Measurements from ENCODE around the gene PAPPA.

PAPPA gene

DNA sequence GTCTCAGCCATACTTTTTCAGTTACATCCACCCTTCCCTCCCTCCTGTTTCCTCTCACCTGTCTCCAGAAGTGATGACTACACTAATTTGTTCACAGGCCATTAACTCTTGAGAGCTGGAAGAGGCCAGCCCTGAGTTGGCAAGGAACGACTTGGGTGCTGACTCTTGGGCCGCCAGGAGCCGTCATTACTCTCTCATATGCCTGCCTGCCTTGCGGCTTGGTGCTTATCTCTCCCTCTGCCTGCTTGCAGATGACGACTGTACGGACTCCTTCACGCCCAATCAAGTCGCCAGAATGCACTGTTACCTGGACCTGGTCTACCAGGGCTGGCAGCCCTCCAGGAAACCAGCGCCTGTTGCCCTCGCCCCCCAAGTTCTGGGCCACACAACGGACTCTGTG is 66.1 kb downstream of the PAPPA start:
- TF ChIP-seq, protein P1, sequence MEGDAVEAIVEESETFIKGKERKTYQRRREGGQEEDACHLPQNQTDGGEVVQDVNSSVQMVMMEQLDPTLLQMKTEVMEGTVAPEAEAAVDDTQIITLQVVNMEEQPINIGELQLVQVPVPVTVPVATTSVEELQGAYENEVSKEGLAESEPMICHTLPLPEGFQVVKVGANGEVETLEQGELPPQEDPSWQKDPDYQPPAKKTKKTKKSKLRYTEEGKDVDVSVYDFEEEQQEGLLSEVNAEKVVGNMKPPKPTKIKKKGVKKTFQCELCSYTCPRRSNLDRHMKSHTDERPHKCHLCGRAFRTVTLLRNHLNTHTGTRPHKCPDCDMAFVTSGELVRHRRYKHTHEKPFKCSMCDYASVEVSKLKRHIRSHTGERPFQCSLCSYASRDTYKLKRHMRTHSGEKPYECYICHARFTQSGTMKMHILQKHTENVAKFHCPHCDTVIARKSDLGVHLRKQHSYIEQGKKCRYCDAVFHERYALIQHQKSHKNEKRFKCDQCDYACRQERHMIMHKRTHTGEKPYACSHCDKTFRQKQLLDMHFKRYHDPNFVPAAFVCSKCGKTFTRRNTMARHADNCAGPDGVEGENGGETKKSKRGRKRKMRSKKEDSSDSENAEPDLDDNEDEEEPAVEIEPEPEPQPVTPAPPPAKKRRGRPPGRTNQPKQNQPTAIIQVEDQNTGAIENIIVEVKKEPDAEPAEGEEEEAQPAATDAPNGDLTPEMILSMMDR (conservative IDR thresholded peaks at IDR 0.05; ENCODE audit: low read depth, low read length): no peak
- no peak for DNase-seq (ENCODE audit: low read depth)
- no peak overlapping the region for H3K4me3 ChIP-seq (ENCODE audit: low read length)

- H3K4me3 ChIP-seq (ENCODE audit: low read length): no peak overlapping the region
- DNase-seq (ENCODE audit: low read depth): no peak
- TF ChIP-seq, protein P1 (conservative IDR thresholded peaks at IDR 0.05; ENCODE audit: low read depth, low read length): no peak
Observed at GRCh38 chr9:116223926-116224325, 70.3 kb downstream of the PAPPA start.

GRCh38 chr9:116230051-116230632 is 76.6 kb downstream of the PAPPA start:
- no peak for DNase-seq (ENCODE audit: low read depth)

DNA sequence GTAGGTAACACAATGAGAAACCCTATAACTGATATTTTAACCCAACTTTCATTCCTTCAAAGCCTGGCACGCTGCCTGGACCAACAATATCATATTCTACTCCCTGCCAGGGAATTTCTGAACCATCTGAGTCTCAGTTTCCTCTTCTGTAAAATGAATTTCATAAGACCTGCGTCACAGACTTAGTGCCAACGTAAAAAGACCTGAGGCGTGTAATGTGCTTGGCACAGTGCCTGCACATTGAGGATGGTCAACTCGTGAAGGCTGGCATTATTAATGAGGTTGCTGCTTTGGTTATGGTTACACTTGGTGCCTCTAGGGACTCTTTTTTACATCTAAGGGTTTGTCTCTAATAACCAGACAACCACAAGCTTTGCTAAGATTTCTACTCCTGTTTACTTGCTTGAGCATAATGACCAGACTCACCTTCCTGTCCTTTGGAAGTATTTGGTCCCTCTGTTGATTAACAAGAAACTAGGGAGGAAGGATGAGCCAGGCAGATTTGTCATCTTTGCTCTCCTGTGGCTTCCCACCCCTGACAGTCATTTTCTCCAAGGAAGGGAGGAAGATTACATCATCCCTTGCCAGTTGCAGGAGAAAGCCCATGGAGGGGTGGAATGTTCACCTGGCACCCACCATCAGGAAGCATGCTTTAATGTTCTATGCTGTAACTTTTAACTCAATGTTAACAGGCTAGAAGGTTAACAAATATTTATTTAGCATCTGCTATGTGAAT is 79.0 kb downstream of the PAPPA start:
- DNase-seq (ENCODE audit: low read depth): no peak
- H3K4me3 ChIP-seq (ENCODE audit: low read length): no peak overlapping the region
- TF ChIP-seq, protein P1 (conservative IDR thresholded peaks at IDR 0.05; ENCODE audit: low read depth, low read length): no peak

More at GRCh38 chr9:116230051-116230632, 76.6 kb downstream of the PAPPA start:
- no peak overlapping the region for H3K4me3 ChIP-seq (ENCODE audit: low read length)
- TF ChIP-seq, protein P1 (conservative IDR thresholded peaks at IDR 0.05; ENCODE audit: low read depth, low read length): no peak

- TF ChIP-seq, protein P1 (conservative IDR thresholded peaks at IDR 0.05; ENCODE audit: low read depth, low read length): no peak
- H3K4me3 ChIP-seq (ENCODE audit: low read length): no peak overlapping the region
- no peak for DNase-seq (ENCODE audit: low read depth)
Observed at GRCh38 chr9:116233160-116233530, 79.6 kb downstream of the PAPPA start.

DNA sequence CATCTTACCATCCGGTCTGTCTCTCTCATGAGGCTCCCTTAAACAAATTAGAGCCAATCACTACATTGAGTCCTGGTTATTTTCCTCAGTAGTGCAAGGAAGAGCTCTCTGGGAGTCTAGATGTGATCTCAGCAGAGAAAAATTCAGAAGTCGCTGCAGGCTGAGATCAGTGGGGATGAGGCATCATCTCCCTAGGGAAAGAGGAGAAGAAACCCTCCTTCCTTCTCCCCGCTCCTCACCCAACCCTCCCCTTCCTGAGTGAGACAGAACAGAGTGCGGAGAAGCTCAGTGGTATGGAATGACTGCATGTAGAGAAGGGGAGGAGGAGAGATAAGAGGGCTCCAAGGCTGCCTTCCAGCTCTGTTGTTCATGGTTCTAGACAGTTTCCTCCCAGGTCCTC is 80.5 kb downstream of the PAPPA start:
- H3K4me3 ChIP-seq (ENCODE audit: low read length): no peak overlapping the region
- no peak for DNase-seq (ENCODE audit: low read depth)
- TF ChIP-seq, protein P1 (conservative IDR thresholded peaks at IDR 0.05; ENCODE audit: low read depth, low read length): no peak

GRCh38 chr9:116236979-116237378 is 83.4 kb downstream of the PAPPA start:
- TF ChIP-seq, protein P1 (conservative IDR thresholded peaks at IDR 0.05; ENCODE audit: low read depth, low read length): no peak
- no peak for DNase-seq (ENCODE audit: low read depth)
- H3K4me3 ChIP-seq (ENCODE audit: low read length): no peak overlapping the region
